Ishikawa (cell line): ENCODE measurements around the gene TMEM37.

Source experiments
- CEBPB ChIP-seq: IDR thresholded peaks from 2 replicates; pipeline ENCODE4 v1.6.1; 2012
- CREB1 ChIP-seq: IDR thresholded peaks from 2 replicates; pipeline ENCODE4 v1.6.1; 2012; ENCODE audit warnings: low read depth
- EGR1 ChIP-seq: IDR thresholded peaks from 2 replicates; pipeline ENCODE4 v1.6.1; 2012
- EP300 ChIP-seq: IDR thresholded peaks from 2 replicates; pipeline ENCODE4 v1.6.1; 2012; ENCODE audit warnings: borderline replicate concordance
- FOXM1 ChIP-seq: IDR thresholded peaks from 2 replicates; pipeline ENCODE4 v1.6.1; 2012; ENCODE audit warnings: low read depth, borderline replicate concordance
- MAX ChIP-seq: IDR thresholded peaks from 2 replicates; pipeline ENCODE4 v1.6.1; 2012
- NFIC ChIP-seq: IDR thresholded peaks from 2 replicates; pipeline ENCODE4 v1.6.1; 2012
- RAD21 ChIP-seq: IDR thresholded peaks from 2 replicates; pipeline ENCODE4 v1.6.1; 2012; ENCODE audit warnings: low read depth
- REST ChIP-seq: IDR thresholded peaks from 2 replicates; pipeline ENCODE4 v1.6.1; 2012; ENCODE audit warnings: low read depth, mild to moderate bottlenecking
- TAF1 ChIP-seq: IDR thresholded peaks from 2 replicates; pipeline ENCODE4 v1.6.1; 2012; ENCODE audit warnings: low read depth, mild to moderate bottlenecking
- TCF12 ChIP-seq: IDR thresholded peaks from 2 replicates; pipeline ENCODE4 v1.6.1; 2012; ENCODE audit warnings: low read depth
- TEAD4 ChIP-seq: IDR thresholded peaks from 2 replicates; pipeline ENCODE4 v1.6.1; 2012
- YY1 ChIP-seq: IDR thresholded peaks from 2 replicates; pipeline ENCODE4 v1.6.1; 2012; ENCODE audit warnings: low read depth
- ZBTB7A ChIP-seq: IDR thresholded peaks from 2 replicates; pipeline ENCODE4 v1.6.1; 2012; ENCODE audit warnings: low read depth
- TF ChIP-seq, protein P1 (sequence below): IDR thresholded peaks from 2 replicates; pipeline ENCODE4 v1.6.1; 2012

Gene TMEM37

DNA sequence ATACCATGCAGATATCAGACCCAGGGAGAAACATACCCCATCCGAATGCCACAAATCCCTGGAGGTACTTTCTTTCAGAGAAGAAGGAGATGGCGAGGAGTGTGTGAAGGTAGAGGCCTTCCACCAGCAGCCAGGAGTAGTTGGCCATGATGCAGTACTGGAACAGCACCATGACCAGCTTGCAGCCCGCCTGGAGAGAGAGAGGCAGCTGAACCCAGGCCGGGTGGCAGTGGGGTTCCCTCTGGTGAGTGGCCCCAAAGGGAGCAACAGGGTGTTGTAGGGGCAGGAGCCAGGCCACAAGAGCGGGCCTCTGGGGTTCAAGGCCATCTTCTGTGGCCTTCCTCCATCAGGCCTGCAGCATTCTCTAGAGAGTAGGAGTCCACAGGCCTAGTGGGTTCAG, 30.2 kb downstream of the TMEM37 start:
- TF ChIP-seq ZBTB7A (no peak), RAD21 (no peak), EP300 (no peak), TCF12 (no peak), REST (no peak), TEAD4 (no peak), NFIC (no peak), CREB1 (no peak), YY1 (no peak), CEBPB (no peak), MAX (no peak), EGR1 (no peak), TAF1 (no peak), FOXM1 (no peak)
- TF ChIP-seq, protein P1, sequence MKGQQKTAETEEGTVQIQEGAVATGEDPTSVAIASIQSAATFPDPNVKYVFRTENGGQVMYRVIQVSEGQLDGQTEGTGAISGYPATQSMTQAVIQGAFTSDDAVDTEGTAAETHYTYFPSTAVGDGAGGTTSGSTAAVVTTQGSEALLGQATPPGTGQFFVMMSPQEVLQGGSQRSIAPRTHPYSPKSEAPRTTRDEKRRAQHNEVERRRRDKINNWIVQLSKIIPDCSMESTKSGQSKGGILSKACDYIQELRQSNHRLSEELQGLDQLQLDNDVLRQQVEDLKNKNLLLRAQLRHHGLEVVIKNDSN = no peak

DNA sequence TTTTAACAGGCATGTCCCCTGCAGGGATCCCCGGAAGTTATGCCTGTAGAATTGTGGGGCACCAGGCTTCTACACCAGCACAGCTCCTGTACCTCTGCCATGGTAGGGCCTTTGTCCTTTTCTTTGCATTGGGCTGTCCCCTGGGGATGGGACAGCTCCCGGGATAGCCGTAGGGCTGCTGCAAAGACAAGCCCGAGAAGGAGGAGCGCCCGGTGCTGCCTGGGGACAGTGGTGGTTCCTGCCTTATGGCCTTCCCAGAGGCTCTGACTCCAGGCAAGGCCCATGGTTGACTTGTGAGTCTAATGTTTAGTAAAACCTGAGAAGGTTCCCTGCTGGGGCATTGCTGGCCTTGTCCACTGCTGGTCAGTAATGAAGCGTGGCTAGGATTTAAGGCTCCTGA, 30.9 kb downstream of the TMEM37 start:
- no peak for TF ChIP-seq CREB1
- TF ChIP-seq RAD21 = no peak
- TF ChIP-seq NFIC = no peak
- TF ChIP-seq MAX = no peak
- TF ChIP-seq ZBTB7A = no peak
- no peak for TF ChIP-seq FOXM1

GRCh38 chr2:119463136-119463535, 31.5 kb downstream of the TMEM37 start:
- no peak for TF ChIP-seq TEAD4
- no peak for TF ChIP-seq YY1
- TF ChIP-seq RAD21 = no peak
- TF ChIP-seq, protein P1 = no peak
- TF ChIP-seq ZBTB7A = no peak
- no peak for TF ChIP-seq CREB1
- no peak for TF ChIP-seq NFIC
- TF ChIP-seq TAF1 = no peak
- TF ChIP-seq REST = no peak
- TF ChIP-seq EGR1 = no peak
- TF ChIP-seq EP300 = no peak
- TF ChIP-seq CEBPB = no peak

DNA sequence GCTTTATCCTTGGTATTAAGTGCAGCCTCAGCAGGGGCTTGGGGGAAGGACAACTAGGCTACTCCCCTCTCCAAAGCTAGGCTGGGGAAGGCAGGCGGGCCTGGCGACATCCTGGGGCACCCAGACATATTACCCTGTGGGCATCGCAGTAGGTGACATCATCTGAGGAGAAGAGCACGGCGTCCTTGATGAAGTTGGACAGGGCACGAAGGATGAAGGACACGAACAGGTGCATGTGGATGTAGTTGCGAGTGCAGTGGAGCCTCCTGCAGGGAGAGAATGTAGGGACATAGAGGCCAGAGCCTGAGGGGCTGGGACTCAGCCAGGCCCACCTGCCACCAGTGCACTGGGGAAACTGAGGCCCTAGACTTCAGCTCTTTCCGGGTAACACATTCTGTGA, 32.3 kb downstream of the TMEM37 start:
- no peak for TF ChIP-seq ZBTB7A
- TF ChIP-seq, protein P1 = no peak
- TF ChIP-seq CREB1 = no peak
- no peak for TF ChIP-seq TAF1
- TF ChIP-seq EP300 = no peak
- TF ChIP-seq TEAD4 = no peak
- no peak for TF ChIP-seq CEBPB
- TF ChIP-seq MAX = no peak
- no peak for TF ChIP-seq EGR1
- no peak for TF ChIP-seq FOXM1
- TF ChIP-seq YY1 = no peak
- TF ChIP-seq RAD21 = no peak
- TF ChIP-seq TCF12 = no peak

- TF ChIP-seq TCF12 = no peak
- TF ChIP-seq, protein P1 = peak; percentile 87
Measured at GRCh38 chr2:119464981-119465380, 33.3 kb downstream of the TMEM37 start.

GRCh38 chr2:119465687-119466086, 34.0 kb downstream of the TMEM37 start:
- TF ChIP-seq TAF1 = no peak
- no peak for TF ChIP-seq RAD21
- no peak for TF ChIP-seq CREB1
- TF ChIP-seq EP300 = no peak
- TF ChIP-seq TEAD4 = no peak
- TF ChIP-seq CEBPB = no peak
- no peak for TF ChIP-seq FOXM1
- no peak for TF ChIP-seq TCF12
- no peak for TF ChIP-seq ZBTB7A
